ENCODE measurements around the gene TMBIM1. TPM values are rescaled to one million over a fixed set of nuclear protein-coding genes. Genes with fewer than 3 reads are reported as not detected.

Gene TMBIM1
- total RNA-seq, 2 donors from 2014 or later = 324 to 369 TPM

GRCh38 chr2:218322768-218323525 lies 30.6 kb upstream of the TMBIM1 start:
- Histone ChIP-seq H3K27ac (peak overlapping the region; percentile 19 to 58), H3K4me1 (ENCODE audit: control insufficient read depth in 1 of 2, low read depth in 2 of 2) (peaks cover 11 to 39% of the 10 kb centered on the region in 2 donors), H3K36me3 (no peaks in the 10 kb centered on the region), H3K4me3 (peak overlapping the region; percentile 90), H3K27me3 (replicated peaks; ENCODE audit: insufficient read depth) (no peaks in the 10 kb centered on the region), H3K9me3 (no peaks in the 10 kb centered on the region)
- DNase-seq (ENCODE audit: low spot score) = no peak
- ATAC-seq (ENCODE audit: insufficient number of reproducible peaks, low FRiP score, low read depth) = peak; percentile 45
- TF ChIP-seq CTCF (IDR thresholded peaks at IDR 0.05) = no peak

GRCh38 chr2:218320704-218321336 lies 28.5 kb upstream of the TMBIM1 start:
- Histone ChIP-seq H3K4me1 (ENCODE audit: control insufficient read depth in 1 of 2, low read depth in 2 of 2) (peaks cover 11 to 25% of the 10 kb centered on the region in 2 donors), H3K4me3 (no peak overlapping the region), H3K27ac (no peak overlapping the region), H3K36me3 (no peaks in the 10 kb centered on the region), H3K9me3 (no peaks in the 10 kb centered on the region), H3K27me3 (replicated peaks; ENCODE audit: insufficient read depth) (no peaks in the 10 kb centered on the region)
- ATAC-seq (ENCODE audit: insufficient number of reproducible peaks, low FRiP score, low read depth) (no peak), DNase-seq (ENCODE audit: low spot score) (no peak)
- no peak for TF ChIP-seq CTCF (IDR thresholded peaks at IDR 0.05)

- H3K27ac ChIP-seq = no peak overlapping the region
- peaks cover 11 to 25% of the 10 kb centered on the region in 2 donors for H3K4me1 ChIP-seq (ENCODE audit: control insufficient read depth in 1 of 2, low read depth in 2 of 2)
- H3K4me3 ChIP-seq = no peak overlapping the region
- H3K9me3 ChIP-seq = no peaks in the 10 kb centered on the region
- H3K27me3 ChIP-seq (replicated peaks; ENCODE audit: insufficient read depth) = no peaks in the 10 kb centered on the region
- no peaks in the 10 kb centered on the region for H3K36me3 ChIP-seq
- ATAC-seq (ENCODE audit: insufficient number of reproducible peaks, low FRiP score, low read depth) = no peak
- DNase-seq (ENCODE audit: low spot score) = no peak
- TF ChIP-seq CTCF (IDR thresholded peaks at IDR 0.05) = no peak
Measured at GRCh38 chr2:218319813-218320365, 27.6 kb upstream of the TMBIM1 start.

GRCh38 chr2:218318241-218318640 lies 25.9 kb upstream of the TMBIM1 start:
- Histone ChIP-seq H3K27me3 (replicated peaks; ENCODE audit: insufficient read depth) (no peaks in the 10 kb centered on the region), H3K36me3 (no peaks in the 10 kb centered on the region), H3K4me3 (no peak overlapping the region), H3K9me3 (no peaks in the 10 kb centered on the region), H3K27ac (no peak overlapping the region), H3K4me1 (ENCODE audit: control insufficient read depth in 1 of 2, low read depth in 2 of 2) (peaks cover 5 to 10% of the 10 kb centered on the region in 2 donors)
- DNase-seq (ENCODE audit: low spot score) = no peak
- TF ChIP-seq CTCF (IDR thresholded peaks at IDR 0.05) = no peak
- no peak for ATAC-seq (ENCODE audit: insufficient number of reproducible peaks, low FRiP score, low read depth)

GRCh38 chr2:218317835-218318234 lies 25.5 kb upstream of the TMBIM1 start:
- Histone ChIP-seq H3K27ac (no peak overlapping the region), H3K36me3 (no peaks in the 10 kb centered on the region), H3K4me3 (no peak overlapping the region), H3K4me1 (ENCODE audit: control insufficient read depth in 1 of 2, low read depth in 2 of 2) (peaks cover 5 to 10% of the 10 kb centered on the region in 2 donors), H3K9me3 (no peaks in the 10 kb centered on the region), H3K27me3 (replicated peaks; ENCODE audit: insufficient read depth) (no peaks in the 10 kb centered on the region)
- TF ChIP-seq CTCF (IDR thresholded peaks at IDR 0.05) = no peak
- ATAC-seq (ENCODE audit: insufficient number of reproducible peaks, low FRiP score, low read depth) = no peak
- no peak for DNase-seq (ENCODE audit: low spot score)

Measured in thoracic aorta (tissue), 2 donors.